ENCODE results near the gene GHRL. TPM values are rescaled to one million over a fixed set of nuclear protein-coding genes. Genes with fewer than 3 reads are reported as not detected.

GHRL gene
- total and polyA plus RNA-seq, 9 donors, result 0.39 to 3.7 (median 0.76) TPM

Other genes with a start within 250 kb of the GHRL start
- not detected for gene FANCD2OS, start 184.7 kb downstream of the GHRL start, total RNA-seq
- 1 to 10 TPM in 1 of 8 donors, under 1 TPM in 1, not detected in 6; 0.16 to 1.1 TPM for gene FANCD2OS, start 184.7 kb downstream of the GHRL start, polyA plus RNA-seq (ENCODE audit: insufficient read depth in 1 of 8, insufficient read length in 8 of 8, low replicate concordance in 1 of 8)
- gene BRK1, start 177.3 kb downstream of the GHRL start, total RNA-seq, result 106 TPM
- 100 to 1,000 TPM; 140 to 174 (median 158) TPM for gene BRK1, start 177.3 kb downstream of the GHRL start, polyA plus RNA-seq (ENCODE audit: insufficient read depth in 1 of 8, insufficient read length in 8 of 8, low replicate concordance in 1 of 8)
- gene VHL, start 151.2 kb downstream of the GHRL start, total RNA-seq, result 28.8 TPM
- gene VHL, start 151.2 kb downstream of the GHRL start, polyA plus RNA-seq (ENCODE audit: insufficient read depth in 1 of 8, insufficient read length in 8 of 8, low replicate concordance in 1 of 8), result 10 to 100 TPM; 38.0 to 56.9 (median 43.7) TPM
- 0.80 TPM for gene IRAK2, start 128.0 kb downstream of the GHRL start, total RNA-seq
- gene IRAK2, start 128.0 kb downstream of the GHRL start, polyA plus RNA-seq (ENCODE audit: insufficient read depth in 1 of 8, insufficient read length in 8 of 8, low replicate concordance in 1 of 8), result under 1 TPM; 0.44 to 0.93 (median 0.56) TPM
- 8.2 TPM for gene TATDN2, start 44.5 kb downstream of the GHRL start, total RNA-seq
- 10 to 100 TPM; 18.1 to 25.3 (median 19.9) TPM for gene TATDN2, start 44.5 kb downstream of the GHRL start, polyA plus RNA-seq (ENCODE audit: insufficient read depth in 1 of 8, insufficient read length in 8 of 8, low replicate concordance in 1 of 8)
- gene SEC13, start 28.2 kb upstream of the GHRL start, total RNA-seq, result 146 TPM
- gene SEC13, start 28.2 kb upstream of the GHRL start, polyA plus RNA-seq (ENCODE audit: insufficient read depth in 1 of 8, insufficient read length in 8 of 8, low replicate concordance in 1 of 8), result 100 to 1,000 TPM in 7 of 8 donors, 10 to 100 TPM in 1; 99.5 to 144 (median 110) TPM
- 2.6 TPM for gene ATP2B2, start 212.6 kb upstream of the GHRL start, total RNA-seq
- 1 to 10 TPM in 6 of 8 donors, under 1 TPM in 2; 0.39 to 6.9 (median 3.9) TPM for gene ATP2B2, start 212.6 kb upstream of the GHRL start, polyA plus RNA-seq (ENCODE audit: insufficient read depth in 1 of 8, insufficient read length in 8 of 8, low replicate concordance in 1 of 8)